Measurements from ENCODE around the gene ORAI2.
"Not testable (repeated sequence)": the region's sequence is repeated elsewhere in the genome, so short reads cannot be mapped to it uniquely, and the experiment has no call there.

The ORAI2 gene

DNA sequence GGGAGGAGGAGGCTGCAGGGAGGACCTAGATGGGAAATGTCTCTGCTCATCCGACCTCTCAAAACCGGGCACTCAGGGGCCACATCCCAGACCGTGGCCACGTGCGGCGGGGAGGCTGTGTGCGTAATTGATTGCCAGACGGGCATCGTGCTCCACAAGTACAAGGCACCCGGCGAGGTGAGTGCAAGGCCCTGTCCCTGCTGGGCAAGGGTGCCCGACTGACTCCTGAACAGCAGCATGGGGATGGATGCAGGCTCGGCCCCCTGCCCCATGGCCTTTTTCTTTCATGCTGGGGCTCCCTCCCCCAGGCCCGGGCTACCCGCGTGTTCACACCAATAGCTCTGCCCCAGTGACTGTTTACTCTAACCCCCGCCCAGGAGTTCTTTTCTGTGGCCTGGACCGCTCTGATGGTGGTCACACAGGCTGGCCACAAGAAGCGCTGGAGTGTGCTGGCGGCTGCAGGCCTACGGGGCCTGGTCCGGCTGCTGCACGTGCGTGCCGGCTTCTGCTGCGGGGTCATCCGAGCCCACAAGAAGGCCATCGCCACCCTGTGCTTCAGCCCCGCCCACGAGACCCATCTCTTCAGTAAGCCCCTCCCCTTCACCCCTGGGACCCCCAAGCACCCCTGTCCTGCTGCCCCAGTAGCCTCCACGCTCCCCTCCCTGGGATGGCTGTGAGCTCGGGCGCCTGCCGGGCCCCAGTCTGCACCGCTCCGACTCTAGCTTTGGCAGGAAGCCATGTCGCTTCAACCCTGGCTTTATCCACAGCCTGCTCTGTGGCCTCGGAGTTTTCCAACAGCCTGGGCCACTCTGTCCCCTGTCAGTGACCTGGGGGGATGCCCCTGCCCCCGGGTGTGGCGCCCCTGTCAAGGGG is 35.3 kb downstream of the ORAI2 start:
- no peak for DNase-seq (ENCODE audit: low read depth in 2 of 3, low spot score in 1 of 3)

DNA sequence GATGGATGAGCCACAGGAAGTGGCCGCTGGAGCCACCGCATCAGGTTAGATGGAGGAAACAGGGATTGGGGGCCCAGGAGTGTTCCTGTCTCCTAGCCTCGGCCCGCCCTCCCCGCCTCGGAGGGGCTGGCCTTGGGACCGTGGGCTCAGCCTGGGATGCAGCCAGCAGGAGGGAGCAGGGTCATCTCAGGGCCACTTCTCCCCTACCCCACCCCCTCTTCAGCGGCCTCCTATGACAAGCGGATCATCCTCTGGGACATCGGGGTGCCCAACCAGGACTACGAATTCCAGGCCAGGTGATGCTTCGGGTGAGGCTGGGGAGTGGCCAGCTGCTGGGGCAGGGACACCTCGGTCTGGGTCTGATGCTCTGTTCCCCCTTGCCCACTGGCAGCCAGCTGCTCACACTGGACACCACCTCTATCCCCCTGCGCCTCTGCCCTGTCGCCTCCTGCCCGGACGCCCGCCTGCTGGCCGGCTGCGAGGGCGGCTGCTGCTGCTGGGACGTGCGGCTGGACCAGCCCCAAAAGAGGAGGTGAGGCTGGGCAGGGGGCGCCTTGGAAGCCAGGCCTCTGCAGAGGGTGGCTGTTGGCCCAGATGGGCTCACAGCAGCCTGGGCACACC is 36.1 kb downstream of the ORAI2 start:
- DNase-seq (ENCODE audit: low read depth in 2 of 3, low spot score in 1 of 3), result no peak

DNA sequence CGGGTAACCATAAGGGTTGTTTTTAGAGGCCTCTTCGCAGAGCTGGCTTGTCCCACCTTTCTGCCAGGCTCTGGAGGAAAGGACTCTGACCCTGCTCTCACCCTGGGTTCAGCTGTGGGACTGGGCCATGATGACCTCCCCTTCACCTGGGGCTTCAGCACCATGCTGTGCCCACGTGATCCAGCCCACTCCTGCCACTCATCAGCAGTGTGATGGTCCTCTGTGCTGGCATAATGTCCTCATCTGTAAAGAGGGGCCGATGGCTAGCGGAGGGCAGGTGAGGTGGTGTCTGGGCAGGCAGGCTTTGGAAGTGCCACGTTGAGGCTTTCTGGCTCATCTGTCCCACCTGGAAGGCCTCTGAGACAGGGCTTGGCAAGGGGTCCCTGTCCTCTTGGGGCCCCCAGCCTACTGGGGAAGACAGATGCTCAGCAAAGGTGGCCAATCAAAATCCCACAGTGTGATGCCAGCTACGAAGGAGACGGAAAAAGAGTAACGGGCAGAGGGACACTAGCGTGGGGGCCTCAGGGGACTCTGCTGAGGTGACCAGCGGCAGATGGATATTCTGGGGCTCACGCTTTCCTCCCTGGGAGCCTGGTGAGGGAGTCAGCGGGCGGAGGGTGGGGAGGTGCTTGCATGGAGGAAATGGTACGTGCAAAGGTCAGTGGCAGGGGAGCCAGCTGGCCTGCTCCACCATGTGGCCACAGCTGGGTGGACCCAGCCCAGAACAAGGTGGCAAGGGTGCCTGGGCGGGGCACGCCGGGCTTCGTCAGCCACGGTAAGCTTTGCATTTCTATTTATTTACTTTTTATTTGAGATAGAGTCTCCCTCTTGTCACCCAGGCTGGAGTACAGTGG is 36.8 kb downstream of the ORAI2 start:
- no peak for DNase-seq (ENCODE audit: low read depth in 2 of 3, low spot score in 1 of 3)

DNA sequence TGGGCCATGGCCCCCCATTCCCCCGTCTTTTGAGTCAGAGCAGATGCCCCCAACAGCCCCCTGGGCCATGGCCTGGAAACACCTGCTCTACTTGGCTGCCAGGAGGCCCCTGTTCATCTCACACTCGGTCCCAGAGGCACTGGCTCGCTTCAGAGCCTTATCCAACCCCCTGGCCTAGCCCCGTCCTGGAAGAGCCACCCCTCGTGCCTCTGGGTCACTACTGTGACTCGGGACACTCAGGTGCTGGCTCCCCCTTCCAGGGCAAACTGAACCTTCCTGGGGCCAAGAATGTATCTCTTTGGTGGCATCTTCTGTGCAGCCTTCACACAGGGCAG is 38.4 kb downstream of the ORAI2 start:
- no peak for DNase-seq (ENCODE audit: low read depth in 2 of 3, low spot score in 1 of 3)

DNA sequence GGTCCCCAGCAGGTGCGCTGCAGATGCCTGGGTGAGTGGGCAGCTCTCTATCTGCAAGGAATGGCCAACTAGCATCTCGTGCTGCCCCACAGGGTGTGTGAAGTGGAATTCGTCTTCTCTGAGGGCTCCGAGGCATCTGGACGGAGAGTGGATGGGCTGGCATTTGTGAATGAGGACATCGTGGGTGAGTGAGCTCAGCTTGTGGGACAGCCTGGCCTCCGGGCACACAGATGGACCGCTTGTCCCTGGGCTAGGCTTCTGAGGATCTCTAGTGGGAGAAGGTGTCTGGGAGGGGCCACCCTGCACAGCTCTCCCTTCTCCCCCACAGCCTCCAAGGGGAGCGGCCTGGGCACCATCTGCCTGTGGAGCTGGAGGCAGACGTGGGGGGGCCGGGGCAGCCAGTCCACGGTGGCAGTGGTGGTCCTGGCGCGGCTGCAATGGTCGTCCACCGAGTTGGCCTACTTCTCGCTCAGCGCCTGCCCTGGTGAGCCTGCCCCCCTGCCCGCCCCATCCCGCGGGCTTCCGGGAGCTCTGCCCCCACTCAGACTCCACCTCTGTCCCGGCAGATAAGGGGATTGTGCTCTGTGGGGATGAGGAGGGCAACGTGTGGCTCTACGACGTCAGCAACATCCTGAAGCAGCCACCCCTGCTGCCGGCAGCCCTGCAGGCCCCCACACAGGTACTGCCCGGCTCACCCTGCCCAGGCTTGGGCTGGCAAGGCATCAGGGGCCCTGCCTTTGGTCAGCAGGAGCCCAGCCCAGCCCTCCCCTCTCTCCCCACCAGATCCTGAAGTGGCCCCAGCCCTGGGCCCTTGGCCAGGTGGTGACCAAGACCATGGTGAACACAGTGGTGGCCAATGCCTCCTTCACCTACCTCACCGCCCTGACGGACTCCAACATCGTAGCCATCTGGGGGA is 39.0 kb downstream of the ORAI2 start:
- no peak for DNase-seq (ENCODE audit: low read depth in 2 of 3, low spot score in 1 of 3)

DNA sequence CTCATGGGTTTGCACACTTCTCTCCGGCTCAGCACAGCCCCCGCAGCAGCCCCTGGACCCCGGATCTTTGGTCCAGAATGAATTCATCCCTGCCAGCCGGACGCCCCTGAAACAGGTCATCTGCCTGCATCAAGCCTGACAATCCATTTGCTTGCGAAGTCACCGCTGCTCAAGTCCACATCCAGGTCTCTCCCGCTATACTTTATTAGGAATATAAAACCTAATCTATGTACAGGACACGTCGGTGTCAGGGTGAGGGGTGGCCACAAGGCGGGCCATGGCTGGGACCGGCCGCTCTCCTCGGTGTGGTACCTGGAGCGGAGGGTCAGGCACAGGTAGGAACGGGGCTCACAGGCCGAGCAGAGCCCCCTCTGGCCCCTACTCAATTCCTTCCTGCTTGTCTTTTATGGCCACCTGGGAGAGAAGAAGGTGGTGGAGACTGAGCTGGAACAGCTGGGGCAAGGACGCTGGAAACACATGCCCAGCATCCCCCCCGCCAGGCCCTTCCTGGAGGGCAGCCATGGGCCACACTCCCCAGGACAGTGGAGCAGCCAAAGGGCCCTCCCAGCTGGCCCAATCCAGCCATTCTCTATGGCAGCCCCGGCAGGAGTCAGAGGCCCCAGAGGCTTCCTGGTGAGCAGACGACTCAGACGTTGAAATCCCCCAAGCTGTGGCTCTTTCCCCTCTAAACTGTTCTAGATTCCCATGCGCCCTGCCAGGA is 40.1 kb downstream of the ORAI2 start:
- no peak for DNase-seq (ENCODE audit: low read depth in 2 of 3, low spot score in 1 of 3)

DNA sequence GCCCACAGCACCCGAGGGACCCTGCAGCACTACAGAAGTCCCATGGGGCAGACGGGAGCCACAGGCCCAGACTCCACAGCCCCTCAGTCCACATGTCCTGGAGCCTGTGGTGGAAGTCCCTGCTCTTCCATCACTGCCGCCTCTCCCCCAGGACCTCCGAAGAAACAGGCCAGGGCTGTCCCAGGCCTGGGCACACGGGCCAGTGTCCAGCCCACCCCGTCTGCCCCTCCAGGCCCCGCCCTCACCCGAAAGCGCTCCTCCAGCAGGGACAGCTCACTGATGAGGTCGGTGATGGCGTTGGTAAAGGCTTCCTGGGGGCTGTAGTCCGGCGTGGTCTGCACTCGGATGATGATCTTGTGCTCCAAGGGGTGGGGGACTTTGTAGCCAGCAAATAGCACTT is 40.7 kb downstream of the ORAI2 start:
- DNase-seq (ENCODE audit: low read depth in 2 of 3, low spot score in 1 of 3), result not testable (repeated sequence)

DNA sequence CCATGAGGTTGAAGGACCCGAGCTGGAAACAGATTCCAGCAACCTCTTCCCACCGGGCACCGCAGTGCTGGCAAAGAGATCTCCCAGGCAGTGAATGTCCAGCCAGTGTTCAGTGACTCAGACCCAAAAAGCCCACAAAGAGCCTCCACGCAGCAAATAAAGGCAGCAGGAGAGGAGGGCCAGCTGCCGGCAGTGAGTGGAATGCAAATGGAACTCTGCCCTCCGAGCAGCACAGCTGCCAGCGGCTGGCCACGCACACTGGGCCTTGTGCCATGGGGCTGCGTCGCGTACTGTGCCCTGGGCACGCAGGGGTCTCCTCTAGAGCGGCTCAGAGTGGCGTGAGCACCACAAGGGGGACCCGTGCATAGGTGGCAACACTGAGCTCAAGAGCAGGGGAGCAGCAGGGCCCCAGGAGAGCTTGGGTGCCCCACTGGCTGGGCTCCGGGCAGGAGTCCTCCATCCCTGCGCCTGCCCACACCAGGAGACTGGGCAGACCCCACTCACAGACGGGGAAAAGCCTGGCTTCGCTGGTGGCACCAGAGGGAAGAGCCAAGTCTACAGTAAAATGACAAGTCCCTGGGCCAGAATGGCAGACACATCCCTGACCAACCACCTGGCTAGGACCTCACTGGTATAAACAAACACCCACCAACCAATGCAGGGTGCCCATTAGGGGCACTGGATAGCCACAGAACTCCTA is 41.5 kb downstream of the ORAI2 start:
- not testable (repeated sequence) for DNase-seq (ENCODE audit: low read depth in 2 of 3, low spot score in 1 of 3)

DNA sequence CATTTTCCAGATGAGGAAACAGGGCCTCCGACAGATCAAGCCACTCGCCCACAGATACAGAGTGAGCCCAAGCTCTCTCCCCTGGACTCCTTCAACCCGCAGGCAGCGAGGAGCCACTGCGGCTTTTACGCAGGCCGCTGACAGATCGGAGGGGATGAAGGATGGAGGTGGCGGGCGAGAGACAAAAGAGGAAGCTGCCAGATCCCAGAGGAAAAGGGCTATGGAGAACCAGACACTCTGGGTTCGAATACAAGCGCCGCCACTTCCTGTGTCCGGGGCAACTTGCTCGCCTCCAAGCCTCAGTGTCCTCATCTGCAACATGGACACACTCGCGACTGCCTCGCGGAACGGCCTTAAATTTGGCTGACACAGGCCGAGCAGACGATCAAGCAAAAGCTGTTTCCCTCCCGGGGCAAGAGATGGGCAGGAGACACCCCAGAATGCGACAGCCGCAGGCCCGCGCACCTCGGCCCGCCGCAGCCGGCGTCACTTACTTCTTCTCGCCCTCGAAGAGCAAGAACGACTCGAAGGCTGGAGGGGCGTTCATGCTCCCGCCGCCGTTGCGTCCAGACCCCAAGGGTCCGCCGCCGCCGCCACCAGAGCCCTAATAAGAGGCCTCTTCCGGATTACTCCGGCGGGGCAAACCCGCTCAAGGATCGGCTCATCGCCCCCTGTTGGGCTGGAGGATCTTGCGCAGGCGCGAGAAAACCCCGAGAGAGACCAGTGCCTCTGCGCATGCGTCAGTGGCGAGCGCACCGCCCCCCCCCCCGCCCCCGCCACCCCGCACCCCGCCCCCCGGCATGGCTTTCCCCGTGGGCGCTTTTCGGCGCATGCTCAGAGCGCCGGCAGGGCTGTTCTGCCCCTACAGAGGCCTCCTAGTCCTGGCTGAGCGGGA is 45.2 kb downstream of the ORAI2 start, which contains the start of gene POLR2J:
Gene POLR2J, minus strand, starts transcription at position 609 of the 895 bp plus-strand sequence. Its CDS starts 62 bp downstream, at position 547.
- DNase-seq (ENCODE audit: low read depth in 2 of 3, low spot score in 1 of 3), result peak; percentile 74 to 100 (median 86)

DNA sequence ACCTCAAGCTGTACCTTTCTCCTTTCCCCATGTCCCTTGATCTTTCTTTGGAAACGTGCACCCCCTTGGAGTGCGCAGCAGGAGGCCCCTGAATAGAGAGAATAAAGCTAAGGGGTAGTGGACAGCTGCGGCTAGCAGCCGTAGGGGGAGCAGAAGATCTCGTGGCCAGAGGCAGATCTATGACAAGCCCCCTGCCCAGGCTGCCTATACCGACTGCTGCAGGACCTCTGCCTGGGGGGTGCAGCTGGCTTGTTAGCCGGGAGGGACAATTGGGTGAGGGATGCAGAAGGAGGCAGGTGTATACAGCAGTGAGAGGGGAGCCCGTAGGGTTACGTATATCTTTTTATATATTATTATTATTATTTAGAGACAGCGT is 45.8 kb downstream of the ORAI2 start:
- not testable (repeated sequence) for DNase-seq (ENCODE audit: low read depth in 2 of 3, low spot score in 1 of 3)

DNA sequence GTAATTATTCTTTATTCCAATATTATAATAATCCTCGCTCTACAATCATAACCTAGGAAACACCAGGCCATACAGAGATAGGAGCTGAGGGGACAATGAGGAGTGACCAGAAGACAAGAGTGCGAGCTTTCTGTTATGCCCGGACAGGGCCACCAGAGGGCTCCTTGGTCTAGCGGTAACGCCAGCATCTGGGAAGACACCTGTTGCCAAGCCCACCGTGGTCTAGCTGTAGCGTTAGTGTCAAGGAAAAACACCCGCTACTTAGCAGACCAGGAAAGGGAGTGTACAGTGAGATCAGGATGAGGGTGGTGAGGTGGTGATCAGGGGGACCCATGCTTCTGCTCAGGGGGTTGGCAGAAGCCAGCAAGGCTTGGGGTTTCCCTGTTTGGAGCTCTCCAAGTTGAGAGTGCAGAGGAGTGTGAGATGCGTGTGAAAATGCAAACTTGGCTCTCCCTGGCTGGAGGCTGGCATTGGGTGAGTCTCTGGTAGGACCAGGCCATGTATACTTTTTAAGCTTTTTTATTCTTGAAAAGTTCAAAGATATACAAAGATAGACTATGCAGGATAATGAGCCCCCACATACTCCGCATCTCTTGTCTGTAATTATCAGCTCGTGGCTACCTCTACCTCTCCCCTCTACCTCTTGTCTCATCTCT is 46.7 kb downstream of the ORAI2 start:
- DNase-seq (ENCODE audit: low read depth in 2 of 3, low spot score in 1 of 3), result not testable (repeated sequence)

DNA sequence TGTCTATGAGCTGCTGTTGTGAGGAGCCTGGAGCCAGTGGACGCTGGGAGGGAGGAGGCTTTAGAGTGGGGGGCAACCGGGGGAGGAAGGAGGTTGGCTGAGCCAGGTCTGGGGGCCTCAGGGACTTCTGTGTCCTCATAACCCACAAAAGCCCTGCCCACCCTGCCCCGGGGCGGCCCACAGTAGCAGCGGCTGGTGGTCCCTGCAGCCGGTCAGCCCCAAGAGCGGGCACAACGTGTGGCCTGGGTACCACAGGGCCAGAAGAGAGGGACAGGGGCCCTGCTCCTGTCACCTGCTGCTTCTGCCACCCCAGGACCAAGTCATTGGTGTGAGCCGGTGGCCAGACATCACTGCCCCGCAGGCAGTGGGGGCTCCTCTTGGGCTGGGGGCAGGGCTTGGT is 48.6 kb downstream of the ORAI2 start:
- DNase-seq (ENCODE audit: low read depth in 2 of 3, low spot score in 1 of 3), result not testable (repeated sequence)

DNA sequence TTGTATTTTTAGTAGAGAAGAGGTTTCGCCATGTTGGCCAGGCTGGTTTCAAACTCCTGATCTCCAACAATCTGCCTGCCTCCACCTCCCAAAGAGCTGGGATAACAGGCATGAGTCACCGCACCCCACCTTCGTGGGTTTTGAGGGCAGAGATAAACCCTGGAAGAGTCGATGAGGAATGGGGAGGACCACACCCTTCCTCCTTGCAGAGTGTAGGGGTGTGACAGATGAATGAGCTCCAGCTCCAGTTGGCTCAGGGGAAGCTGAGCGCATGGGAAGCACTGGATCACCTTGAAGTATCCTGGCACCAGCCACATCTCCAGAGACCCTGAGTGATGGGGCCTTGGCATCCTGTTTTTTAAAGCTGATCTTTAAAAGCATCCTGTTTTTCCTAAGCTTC is 50.9 kb downstream of the ORAI2 start:
- DNase-seq (ENCODE audit: low read depth in 2 of 3, low spot score in 1 of 3), result not testable (repeated sequence)

DNA sequence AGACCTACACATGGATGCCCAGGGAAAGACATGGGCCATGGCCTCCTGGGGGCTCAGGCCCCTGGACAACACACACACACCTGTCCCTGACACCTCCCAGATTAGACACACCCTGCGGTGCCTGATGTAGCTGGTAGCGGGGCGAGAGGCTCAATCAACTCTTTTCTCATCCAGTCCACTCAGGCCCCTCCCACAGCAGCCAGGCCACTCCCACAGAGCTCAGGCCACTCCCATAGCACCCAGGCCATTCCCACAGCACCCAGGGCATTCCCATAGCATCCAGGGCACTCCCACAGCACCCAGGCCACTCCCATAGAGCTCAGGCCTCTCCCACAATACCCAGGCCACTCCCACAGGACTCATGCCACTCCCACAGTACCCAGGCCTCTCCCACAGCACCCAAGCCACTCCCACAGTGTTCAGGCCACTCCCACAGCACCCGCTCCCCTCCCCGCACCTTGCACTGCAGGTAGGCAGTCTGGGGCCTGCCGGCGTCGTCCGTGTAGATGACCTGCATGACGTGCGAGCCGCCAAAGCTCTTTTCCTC is 57.2 kb downstream of the ORAI2 start:
- DNase-seq (ENCODE audit: low read depth in 2 of 3, low spot score in 1 of 3), result peak in 2 of 3 donors; percentile 64 to 65

DNA sequence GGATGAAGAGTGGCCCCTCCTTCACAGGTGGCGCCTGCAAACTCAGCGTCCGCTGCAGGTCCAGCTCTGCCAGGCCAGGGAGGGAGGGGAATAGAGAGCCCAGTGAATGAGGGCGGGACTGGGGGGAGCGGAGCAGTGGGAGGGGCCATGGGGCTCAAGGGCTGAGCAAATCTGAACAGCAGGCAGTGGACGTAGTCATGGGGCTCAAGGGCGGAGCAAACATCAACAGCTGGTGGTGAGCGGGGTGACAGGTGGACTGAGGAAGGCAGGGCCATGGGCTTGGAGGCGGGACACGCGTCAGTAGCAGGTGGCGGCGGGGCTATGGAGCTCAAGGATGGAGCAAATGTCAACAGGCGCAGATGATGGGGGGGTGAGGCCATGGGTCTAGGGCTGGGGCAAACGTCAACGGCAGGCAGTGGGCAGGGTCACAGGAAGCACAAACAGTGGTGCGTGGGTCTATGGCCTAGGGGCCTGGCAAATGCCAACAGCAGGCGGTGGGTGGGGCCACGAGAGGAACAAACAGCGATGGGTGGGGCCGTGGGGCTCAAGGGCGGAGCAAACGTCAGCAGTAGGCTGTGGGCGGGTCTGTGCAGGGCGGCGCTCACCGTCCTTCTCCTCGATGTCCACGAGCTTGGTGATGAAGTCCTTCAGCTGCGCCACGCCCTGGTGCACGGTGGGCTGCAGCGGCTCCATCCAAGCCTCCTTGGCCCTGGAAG is 60.0 kb downstream of the ORAI2 start:
- DNase-seq (ENCODE audit: low read depth in 2 of 3, low spot score in 1 of 3), result not testable (repeated sequence)

DNA sequence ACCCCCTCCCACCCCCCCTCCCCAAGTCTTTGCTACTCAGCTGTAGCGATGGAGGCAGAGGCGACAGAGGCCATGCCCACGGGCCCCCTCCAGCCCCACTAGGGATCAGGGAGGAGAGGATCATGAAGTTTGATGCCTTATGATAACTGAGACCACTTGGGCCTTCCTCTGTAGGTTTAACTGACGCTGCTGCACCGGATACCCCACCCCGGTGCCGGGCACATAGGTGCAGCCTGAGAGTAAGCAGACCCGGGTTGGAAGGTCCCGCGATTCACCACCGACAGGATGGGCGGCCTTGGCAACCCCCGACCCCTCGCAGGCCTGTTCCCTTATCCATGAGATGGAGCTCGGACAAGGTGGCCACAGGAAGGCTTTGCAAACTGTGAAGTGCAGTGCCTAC is 60.7 kb downstream of the ORAI2 start:
- not testable (repeated sequence) for DNase-seq (ENCODE audit: low read depth in 2 of 3, low spot score in 1 of 3)
